HG03280 (cell line): Measurements from ENCODE around the gene KLHL36.
"Not testable (repeated sequence)": the region's sequence is repeated elsewhere in the genome, so short reads cannot be mapped to it uniquely, and the experiment has no call there.

Experiments
- ATAC-seq: cut with Tn5 transposase; IDR thresholded peaks from one replicate; pipeline ENCODE4 v1.9.1; 2021; ENCODE audit warnings: mild to moderate bottlenecking, moderate library complexity; ENCODE audit not compliant: unreplicated experiment

The KLHL36 gene

DNA sequence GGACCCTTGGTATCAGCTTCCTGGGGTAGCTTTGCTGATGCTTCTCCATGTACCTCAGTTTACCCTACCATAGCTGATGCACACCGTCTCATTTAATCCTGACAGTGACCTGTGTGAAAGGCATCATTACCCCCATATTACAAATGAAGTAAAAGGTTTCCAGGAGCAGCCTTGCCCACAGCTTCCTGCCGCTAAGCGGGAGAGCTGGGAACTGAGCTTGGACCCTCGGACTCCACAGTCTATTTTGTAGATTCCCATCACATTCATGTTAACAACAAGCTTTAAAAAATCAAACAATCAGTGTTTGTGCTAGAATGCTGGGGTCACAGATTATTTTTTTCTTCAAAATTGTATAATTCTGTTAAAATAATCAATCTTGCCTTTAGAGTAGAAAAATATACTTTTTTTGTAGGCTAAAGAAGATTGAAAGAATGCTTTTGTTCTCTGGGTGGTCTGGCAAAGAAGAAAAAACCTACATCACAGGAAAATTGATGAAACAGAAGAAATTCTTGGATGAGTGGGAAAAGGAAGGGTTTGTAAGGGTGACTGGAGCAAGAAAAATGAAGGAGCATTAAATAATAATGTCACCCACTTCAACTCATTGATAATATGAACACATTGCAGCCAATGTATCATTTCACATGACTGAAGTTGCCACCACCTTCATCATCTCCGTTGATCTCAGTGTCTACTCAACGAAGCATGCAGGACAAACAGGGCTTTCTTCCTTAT lies 41.9 kb downstream of the KLHL36 start:
- ATAC-seq: no peak

DNA sequence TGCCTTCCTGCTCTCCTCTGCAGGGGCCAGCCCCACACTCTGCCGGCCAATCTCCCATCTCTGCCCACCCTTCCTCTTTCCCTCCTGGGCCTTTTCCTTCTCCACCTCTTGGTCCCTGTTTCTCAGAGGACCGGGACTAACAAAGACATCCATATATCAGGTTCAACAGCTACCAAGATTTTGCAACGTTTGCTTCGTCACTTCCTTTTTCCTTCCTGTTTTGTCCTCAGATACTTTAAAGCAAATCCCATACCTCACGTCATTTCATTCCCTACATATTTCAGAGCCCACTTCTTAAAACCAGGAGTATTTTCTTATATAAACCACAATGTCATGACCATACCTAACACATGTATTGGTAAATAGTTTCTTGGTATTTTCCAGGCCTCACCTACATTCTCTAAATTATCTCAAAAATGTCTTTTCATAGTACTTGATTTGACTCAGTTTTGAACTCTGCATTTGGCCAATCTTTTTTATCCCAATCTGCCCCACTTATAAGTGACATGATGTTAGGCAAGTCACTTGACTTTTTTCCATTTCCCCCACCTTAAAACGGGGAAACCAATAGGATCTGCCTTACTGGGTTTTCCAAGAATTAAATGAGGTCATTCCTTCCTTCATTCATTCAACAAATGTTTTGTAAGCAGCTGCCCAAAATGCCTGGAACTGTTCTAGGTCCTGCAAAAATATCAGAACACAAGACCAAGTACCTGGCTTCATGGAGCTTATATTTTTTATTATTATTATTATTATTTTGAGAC lies 44.3 kb downstream of the KLHL36 start:
- ATAC-seq: no peak

DNA sequence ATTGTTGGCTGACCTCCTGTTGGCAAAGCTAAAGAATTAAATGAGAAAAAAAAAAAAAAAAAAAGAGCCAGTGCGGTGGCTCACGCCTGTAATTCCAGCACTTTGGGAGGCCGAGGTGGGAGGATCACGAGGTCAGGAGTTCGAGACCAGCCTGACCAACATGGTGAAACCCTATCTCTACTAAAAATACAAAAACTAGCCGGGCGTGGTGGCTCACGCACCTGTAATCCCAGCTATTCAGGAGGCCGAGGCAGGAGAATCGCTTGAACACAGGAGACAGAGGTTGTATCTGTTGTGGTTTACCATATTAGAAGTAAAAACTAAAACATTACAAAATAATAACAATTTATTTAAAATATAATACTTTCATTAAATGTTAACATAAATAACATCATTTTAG lies 45.6 kb downstream of the KLHL36 start:
- not testable (repeated sequence) for ATAC-seq

DNA sequence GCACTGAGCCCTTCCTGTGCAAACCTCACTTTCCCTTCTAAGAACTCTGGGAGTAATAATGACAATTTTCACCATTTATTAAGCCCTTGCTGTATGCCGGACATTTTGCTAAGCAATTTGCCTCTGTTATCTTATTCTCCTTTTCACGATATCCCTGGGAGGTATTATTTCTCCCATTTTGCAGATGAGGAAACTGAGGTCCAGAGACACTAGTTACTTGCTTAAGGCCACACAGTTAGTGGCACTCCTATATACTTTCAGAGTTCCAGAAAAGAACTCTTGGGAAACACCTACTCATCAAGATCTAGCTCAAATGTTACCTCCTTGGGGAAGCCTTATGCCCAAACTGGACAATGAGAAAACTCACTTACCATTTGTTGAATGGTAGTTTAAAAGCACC lies 46.7 kb downstream of the KLHL36 start:
- no peak for ATAC-seq

DNA sequence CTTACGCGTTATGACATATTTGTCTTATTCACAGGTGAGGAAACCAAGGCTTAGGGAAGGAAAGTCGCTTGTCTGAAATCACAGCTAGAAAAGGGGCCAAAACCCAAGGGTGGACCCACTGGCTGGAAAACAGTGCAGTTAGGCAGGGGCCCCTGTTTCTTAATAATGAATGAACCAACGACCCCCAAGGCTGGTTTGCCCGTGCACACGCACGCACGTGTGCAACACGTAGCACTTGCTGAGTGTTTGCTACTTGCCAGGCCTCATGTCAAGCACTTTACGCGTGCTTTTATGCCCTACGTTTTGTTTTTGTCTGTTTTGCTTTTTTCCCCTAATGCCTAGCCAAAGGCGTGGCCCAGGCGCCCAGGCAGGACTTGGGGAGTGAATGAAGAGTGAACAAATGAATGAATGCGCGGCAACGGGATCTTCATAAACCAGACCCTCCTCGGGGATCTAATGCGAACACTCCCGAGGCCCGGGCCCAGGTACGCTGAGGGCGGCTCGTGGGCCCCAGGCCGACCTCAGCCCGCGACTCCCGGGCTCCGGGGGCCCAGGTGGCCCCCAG lies 50.9 kb downstream of the KLHL36 start:
- ATAC-seq: no peak

DNA sequence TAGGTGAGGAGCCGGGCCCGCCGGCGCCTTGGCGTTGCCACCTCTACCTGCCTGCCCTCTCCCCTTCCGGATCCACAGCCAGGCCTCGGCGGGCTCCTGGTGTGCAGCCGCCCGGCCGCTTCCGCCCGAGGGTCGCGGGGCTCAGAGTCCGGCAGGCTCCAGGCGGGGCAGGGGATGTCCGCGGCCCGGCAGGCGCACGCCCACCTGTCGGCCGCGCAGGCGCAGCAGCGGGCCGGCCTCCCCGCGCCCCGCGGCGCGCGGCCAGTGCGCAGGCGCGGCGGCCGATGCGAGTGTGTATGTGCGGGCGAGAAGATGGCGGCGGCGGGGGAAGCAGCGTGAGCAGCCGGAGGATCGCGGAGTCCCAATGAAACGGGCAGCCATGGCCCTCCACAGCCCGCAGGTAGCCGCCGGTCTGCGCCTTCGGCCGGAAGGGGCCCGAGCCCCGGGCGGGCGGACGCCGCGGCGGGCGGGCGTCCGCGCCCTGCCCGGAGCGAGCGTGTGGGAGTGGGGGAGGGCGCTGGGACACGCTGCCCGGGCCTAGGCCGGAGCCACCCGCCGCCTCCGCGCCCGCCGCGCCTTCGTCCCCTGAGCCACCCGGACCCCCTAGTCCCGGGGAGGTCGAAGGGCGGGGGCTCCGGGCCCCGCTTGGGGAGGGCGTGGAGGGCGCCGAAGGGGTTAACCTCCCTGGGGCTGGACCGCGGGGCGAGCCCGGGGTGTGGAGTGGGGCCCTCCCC lies 51.6 kb downstream of the KLHL36 start, which contains the start of gene USP10:
Gene USP10, plus strand, starts transcription at position 289 of the 734 bp plus-strand sequence. Its CDS starts 91 bp downstream, at position 380.
- peak; percentile 83 for ATAC-seq

DNA sequence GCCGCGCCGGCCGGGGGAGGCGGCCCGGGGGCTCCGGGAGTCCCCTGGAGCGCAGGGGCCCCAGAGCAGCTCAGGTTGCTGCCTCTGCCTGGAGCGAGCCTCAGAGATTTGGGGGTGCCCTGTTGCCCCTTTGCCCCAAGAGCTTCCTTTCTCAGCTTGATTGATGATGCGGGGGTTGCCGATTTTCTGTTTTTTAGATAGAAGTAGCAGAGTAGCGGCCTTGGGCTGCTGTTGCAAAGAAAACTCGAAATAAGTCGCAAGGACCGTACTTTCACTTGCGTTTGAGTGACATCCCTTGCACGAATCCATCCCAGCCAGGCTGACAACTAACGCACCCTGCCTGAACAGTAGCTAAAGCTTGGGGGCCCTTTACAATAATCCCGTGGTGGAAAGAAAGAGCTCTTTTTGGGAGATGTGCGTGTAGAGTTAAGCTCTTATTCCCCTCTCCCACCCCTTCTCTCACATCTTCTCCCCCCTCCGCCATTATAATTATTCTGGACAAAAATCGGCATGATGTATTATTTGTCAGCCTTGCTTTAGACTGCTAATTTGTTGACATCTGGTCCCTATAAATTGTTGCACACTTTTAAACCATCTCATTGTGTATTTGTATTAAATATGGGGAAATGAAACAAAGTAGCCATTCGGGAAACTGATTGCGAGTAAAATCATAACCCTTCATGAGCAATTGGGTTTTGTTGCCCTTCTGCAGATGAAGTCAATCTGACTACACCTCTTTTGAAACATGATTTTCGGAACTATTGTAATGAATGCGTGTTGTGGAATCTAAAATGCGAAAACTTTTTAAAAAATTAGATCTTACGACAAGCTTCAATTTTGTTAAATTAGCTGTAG lies 52.4 kb downstream of the KLHL36 start:
- peak; percentile 47 for ATAC-seq

DNA sequence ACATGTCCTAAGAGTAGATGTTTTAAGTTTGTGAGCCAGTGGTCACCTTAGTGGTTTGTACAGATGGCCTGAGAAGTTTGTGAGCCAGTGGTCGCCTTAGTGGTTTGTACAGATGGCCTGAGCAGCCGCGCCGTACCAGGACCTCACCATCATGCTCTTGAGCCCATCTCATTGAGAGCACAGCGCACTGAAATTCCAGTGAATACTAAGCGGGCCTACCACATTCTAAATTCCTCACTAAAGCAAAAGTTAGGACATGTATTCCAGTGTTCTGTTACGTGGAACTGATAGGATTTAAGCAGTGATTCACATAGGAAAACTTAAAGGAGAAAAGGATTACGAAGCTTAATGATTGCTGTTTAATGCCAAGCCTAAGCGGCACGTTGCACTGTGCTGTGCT lies 55.4 kb downstream of the KLHL36 start:
- no peak for ATAC-seq

DNA sequence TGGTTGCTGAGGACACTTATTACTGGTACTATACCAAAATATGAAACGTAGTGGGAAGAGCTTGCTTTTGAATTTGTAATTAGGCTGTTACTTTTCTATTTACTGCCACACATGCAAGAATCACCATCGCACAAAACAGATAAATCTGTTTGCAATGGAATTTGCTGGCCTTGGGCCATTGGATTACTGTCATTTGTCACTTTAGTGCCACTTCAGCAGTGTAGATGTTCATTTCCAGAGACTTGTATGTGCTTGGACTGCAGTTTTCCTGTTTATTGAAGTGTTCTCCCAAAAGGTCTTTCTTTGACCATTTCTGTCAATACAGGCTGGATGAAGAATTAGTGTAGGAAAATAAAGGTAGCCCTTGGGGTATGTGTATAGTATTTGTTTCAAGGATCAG lies 55.9 kb downstream of the KLHL36 start:
- no peak for ATAC-seq

DNA sequence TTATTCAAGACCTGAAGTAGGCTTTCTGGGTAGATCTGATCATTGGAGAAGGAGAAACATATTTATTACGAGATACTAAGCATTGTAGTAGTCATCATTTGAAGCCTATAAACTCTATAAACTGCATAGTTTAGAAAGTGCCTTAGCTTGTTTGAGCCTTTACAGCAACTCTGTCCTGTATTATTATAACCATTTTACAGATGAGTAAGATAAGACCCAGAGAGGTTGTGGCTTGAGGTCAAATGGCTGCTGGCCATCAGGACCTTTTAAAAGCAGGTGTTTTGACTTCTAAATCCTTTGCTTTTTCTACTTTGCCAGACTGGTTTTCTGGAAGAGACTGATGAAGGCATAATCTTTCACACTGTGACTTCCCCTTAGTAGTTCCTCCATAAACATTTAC lies 58.5 kb downstream of the KLHL36 start:
- ATAC-seq: no peak

DNA sequence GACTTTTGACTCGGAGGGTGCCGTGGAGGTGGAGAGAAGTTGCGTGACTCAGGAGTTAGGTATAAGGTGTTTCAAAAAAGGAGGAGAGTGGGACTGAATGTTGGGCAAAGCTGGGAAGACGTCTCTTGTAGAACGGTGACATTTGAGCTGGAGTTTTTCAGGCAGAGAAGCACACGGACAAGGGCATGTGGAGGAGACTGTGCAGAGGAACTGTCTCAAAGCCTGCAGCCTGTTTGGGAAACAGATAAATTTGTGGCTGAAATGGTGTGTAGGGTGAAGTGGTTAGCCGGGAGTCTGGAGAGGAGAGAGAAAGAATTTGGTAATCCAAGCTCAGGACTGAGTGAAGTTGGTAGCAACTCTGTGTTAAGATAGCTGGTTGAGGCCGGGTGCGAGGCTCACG lies 61.3 kb downstream of the KLHL36 start:
- ATAC-seq: no peak

DNA sequence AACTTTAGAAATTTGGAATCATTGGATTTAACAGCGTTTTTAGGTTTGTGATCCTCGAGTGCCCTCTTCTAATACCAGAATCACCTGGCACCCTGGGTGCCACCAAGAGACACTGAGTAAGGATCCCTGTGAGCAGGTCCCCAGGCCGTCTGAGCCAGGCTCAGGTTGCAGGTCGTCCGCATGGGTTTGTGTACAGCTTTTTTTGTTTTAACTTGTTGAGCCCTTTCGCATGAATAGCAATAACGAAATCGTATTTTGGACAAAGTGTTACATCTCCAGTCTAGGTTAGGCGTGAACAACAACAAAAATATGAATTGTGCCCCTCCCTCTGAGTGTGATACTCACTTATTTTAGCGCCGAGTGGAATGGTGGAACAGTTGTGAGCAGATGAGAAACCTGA lies 62.4 kb downstream of the KLHL36 start:
- no peak for ATAC-seq
